Skeletal muscle satellite cell (primary cell): Measurements from ENCODE around the gene CARD19.

Experiments used
- H3K27me3 ChIP-seq: 2 replicates; pipeline ENCODE4 v1.7.0; 2013; ENCODE audit warnings: low read length; ENCODE audit not compliant: control insufficient read depth, insufficient read depth
- H3K36me3 ChIP-seq: 2 replicates; pipeline ENCODE4 v1.7.0; 2013; ENCODE audit warnings: mild to moderate bottlenecking, control low read depth, low read length; ENCODE audit not compliant: insufficient read depth
- H3K4me1 ChIP-seq: 2 replicates; pipeline ENCODE4 v1.7.0; 2013; ENCODE audit warnings: low read length; ENCODE audit not compliant: control insufficient read depth, insufficient read depth
- H3K4me2 ChIP-seq: 2 replicates; pipeline ENCODE4 v1.7.0; 2013; ENCODE audit warnings: mild to moderate bottlenecking, low read length
- H3K4me3 ChIP-seq: 2 replicates; pipeline ENCODE4 v1.7.0; 2013; ENCODE audit warnings: low read length
- H3K9ac ChIP-seq: 2 replicates; pipeline ENCODE4 v1.7.0; 2013; ENCODE audit warnings: mild to moderate bottlenecking, low read depth, low read length, moderate library complexity
- H3K9me3 ChIP-seq: replicated peaks from 2 replicates; pipeline ENCODE4 v1.7.0; 2013; ENCODE audit warnings: mild to moderate bottlenecking, control low read depth, low read length

Gene CARD19

DNA sequence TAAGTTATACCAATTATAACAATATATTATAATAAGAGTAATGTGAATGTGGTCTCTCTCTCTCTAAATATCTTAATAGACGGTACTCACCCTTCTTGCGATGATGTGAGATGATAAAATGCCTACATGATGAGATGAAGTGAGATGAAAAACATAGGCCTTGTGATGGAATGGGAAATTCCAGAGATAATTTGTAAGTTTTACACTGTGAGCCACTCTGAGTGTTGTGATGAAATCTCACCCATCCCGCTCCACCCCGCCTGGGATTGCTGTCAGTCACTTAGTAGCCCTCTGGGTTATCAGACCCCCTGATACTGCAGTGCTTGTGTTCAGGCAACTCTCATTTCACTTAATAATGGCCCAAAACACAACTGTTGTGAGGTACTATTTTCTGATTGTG lies 27.1 kb upstream of the CARD19 start:
- H3K4me2 ChIP-seq, result no peak overlapping the region
- H3K36me3 ChIP-seq, result no peaks in the 10 kb centered on the region
- peaks cover 28% of the 10 kb centered on the region for H3K27me3 ChIP-seq
- H3K9ac ChIP-seq, result no peak overlapping the region
- no peaks in the 10 kb centered on the region for H3K4me1 ChIP-seq
- no peak overlapping the region for H3K4me3 ChIP-seq
- H3K9me3 ChIP-seq, result no peaks in the 10 kb centered on the region

DNA sequence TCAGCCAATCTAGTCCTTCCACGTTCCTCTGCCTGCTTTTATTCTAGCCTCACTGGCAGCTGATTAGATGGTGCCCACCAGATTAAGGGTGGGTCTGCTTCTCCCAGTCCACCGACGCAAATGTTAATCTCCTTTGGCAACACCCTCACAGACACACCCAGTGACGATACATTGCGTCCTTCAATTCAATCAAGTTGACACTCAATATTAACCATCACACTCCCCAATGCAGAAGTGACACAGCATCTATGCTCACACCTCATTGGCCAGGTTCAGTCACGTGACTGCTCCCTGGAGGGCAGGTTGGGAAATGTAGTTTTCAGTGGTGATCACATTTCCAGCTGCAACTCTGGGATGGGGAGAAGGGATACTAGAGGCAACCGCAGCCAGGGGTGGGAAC lies 24.6 kb upstream of the CARD19 start:
- Histone ChIP-seq H3K36me3 (no peaks in the 10 kb centered on the region), H3K4me3 (no peak overlapping the region), H3K9me3 (no peaks in the 10 kb centered on the region), H3K4me1 (no peaks in the 10 kb centered on the region), H3K27me3 (peaks cover 25% of the 10 kb centered on the region), H3K4me2 (no peak overlapping the region), H3K9ac (no peak overlapping the region)

DNA sequence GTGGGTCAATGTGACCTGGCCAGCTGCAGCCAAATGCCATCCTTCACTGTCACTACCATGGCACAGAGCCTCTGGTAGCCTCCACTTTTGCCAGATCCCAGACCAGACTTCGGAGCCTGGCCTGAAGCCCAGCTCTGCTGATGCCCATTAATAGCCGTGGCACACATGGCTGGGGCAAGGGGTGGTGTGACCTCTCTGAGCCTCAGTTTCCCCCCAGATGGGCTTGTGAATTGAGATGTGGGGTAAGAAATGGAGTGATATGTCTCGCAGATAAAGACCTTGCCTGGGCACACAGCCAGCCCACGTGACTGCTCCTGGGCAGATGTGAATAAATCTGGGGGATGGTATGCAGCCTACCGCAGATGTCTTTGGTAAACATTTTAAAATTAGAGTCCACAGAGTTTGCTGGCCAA lies 23.6 kb upstream of the CARD19 start:
- peaks cover 20% of the 10 kb centered on the region for H3K27me3 ChIP-seq
- H3K9me3 ChIP-seq, result no peaks in the 10 kb centered on the region
- H3K4me2 ChIP-seq, result no peak overlapping the region
- no peaks in the 10 kb centered on the region for H3K36me3 ChIP-seq
- H3K4me3 ChIP-seq, result no peak overlapping the region
- H3K4me1 ChIP-seq, result no peaks in the 10 kb centered on the region
- no peak overlapping the region for H3K9ac ChIP-seq

DNA sequence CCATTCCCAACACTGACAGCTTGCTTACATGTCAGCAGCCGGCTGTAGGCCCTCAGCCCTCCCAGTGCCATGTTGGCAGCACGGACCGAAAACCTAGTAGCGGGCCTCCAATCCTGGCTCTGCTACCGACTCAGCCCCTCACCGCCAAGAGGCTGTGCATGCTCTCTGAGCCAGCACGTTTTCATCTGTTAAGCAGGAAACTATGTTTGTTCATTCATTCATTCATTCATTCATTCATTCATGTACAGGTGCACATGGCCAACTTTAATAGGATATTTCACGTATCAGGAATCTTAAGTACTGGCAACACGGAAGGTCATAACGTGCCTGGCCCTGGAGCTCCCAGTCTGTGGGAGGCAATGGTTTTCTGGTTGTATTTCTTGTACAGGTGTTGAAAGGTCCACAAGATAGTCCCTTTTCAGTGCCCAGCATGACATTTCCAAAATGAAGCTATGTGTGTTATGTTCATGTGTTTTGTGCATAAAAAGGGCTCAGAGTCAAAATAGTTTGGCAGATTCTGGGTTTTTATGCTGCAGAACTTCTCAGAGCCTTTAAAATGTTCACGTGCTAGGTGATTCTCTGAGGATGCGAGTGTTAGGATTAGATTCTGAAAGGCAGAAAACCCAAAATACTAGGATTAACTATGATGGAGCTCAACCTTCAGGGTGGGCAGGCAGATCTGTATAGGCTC lies 19.8 kb upstream of the CARD19 start:
- no peaks in the 10 kb centered on the region for H3K4me1 ChIP-seq
- no peaks in the 10 kb centered on the region for H3K9me3 ChIP-seq
- H3K27me3 ChIP-seq, result peaks cover 8% of the 10 kb centered on the region
- no peak overlapping the region for H3K4me2 ChIP-seq
- H3K36me3 ChIP-seq, result no peaks in the 10 kb centered on the region
- no peak overlapping the region for H3K9ac ChIP-seq
- no peak overlapping the region for H3K4me3 ChIP-seq

DNA sequence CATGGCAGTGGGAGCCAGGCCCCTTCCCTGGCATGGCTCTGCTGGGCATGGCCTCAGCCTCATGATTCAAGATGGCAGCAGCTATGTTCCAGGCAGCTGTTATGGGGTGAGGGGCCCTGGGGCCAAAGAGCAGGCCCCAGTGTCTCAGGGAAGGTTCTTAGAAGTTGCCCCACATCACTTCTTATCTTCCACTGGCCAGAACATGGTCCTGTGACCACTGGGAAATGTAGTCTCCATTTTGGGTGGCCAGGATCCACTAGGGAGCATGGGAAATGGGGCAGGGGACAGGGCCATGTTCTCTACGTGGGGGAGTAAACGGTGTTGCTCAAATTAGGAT lies 19.3 kb upstream of the CARD19 start:
- H3K36me3 ChIP-seq, result no peaks in the 10 kb centered on the region
- no peaks in the 10 kb centered on the region for H3K4me1 ChIP-seq
- H3K4me3 ChIP-seq, result no peak overlapping the region
- peaks cover 6% of the 10 kb centered on the region for H3K27me3 ChIP-seq
- no peaks in the 10 kb centered on the region for H3K9me3 ChIP-seq
- H3K4me2 ChIP-seq, result no peak overlapping the region
- no peak overlapping the region for H3K9ac ChIP-seq

DNA sequence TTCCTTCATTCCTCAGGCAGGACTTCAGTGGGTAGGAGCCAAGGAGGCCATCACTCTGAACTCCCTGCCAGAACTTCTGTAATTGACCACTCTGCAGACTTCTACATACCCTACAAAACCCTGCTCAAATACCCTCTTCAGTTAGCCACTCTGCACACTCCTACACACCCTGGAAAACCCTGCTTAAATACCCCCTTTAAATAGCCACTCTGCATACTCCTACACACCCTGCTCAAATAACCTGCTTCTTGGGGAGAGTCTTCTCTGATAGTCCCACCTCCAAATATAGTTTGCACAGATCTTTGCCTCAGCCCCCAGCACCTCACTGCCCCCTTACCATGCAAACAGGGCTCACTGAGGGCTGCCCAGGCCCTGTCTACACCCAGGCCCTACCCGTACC lies 18.6 kb upstream of the CARD19 start:
- no peaks in the 10 kb centered on the region for H3K4me1 ChIP-seq
- H3K9me3 ChIP-seq, result no peaks in the 10 kb centered on the region
- peaks cover 4% of the 10 kb centered on the region for H3K27me3 ChIP-seq
- H3K36me3 ChIP-seq, result no peaks in the 10 kb centered on the region
- no peak overlapping the region for H3K4me3 ChIP-seq
- no peak overlapping the region for H3K4me2 ChIP-seq
- no peak overlapping the region for H3K9ac ChIP-seq

DNA sequence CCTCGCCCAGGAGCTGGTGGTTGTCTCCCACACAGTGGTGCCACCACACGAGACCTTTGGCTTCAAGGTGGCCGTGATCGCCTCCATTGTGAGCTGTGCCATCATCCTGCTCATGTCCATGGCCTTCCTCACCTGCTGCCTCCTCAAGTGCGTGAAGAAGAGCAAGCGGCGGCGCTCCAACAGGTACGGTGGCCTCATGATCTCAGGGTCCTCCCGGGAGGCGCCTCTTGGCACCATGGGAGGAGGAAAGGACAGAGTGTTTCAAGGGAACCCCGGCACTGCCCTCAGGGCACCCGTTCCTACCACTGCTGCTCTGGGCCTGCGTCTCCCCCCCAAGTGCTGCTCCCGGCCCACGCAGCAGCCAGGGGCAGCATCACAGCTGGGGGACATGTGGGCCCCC lies 18.2 kb upstream of the CARD19 start:
- no peak overlapping the region for H3K9ac ChIP-seq
- no peaks in the 10 kb centered on the region for H3K9me3 ChIP-seq
- no peak overlapping the region for H3K4me3 ChIP-seq
- no peak overlapping the region for H3K4me2 ChIP-seq
- H3K27me3 ChIP-seq, result peaks cover 4% of the 10 kb centered on the region
- H3K4me1 ChIP-seq, result no peaks in the 10 kb centered on the region
- H3K36me3 ChIP-seq, result no peaks in the 10 kb centered on the region

DNA sequence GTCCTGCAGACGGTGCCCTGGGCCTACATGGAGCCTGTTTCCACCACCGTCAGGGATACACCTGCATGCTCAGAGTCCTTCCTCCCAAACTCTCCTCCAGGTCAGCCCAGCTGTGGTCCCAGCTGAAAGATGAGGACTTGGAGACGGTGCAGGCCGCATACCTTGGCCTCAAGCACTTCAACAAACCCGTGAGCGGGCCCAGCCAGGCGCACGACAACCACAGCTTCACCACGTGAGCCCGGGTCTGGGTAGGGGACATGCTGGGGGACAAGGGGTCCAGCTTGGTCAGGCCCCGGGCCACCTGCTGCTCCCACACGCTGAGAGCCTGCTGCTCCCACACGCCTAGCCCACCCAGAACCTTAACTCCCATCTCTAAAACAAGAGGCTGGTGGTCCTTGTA lies 16.6 kb upstream of the CARD19 start:
- Histone ChIP-seq H3K4me2 (no peak overlapping the region), H3K27me3 (peaks cover 4% of the 10 kb centered on the region), H3K9ac (no peak overlapping the region), H3K36me3 (no peaks in the 10 kb centered on the region), H3K9me3 (no peaks in the 10 kb centered on the region), H3K4me3 (no peak overlapping the region), H3K4me1 (no peaks in the 10 kb centered on the region)

DNA sequence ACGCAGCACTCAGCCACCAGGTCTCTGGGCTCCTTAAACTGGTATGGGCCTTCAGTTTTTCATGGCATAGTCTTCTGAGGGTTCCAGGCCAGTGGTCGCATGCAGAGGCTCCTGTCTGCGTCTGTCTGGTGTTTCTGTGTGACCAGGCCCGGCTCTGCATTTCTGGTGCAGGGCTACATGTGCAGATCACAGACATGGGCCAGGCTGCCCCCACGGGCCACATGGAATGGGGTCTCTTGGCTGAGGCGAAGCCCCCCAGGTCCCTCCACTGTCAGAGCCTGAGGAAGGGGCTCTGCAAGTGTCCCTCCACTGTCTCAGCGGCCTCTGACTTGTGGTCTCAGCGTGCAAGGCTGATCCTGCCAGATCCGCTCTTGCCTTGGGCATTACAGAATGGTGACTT lies 15.6 kb upstream of the CARD19 start:
- Histone ChIP-seq H3K9me3 (no peaks in the 10 kb centered on the region), H3K9ac (no peak overlapping the region), H3K4me2 (no peak overlapping the region), H3K36me3 (no peaks in the 10 kb centered on the region), H3K4me3 (no peak overlapping the region), H3K4me1 (no peaks in the 10 kb centered on the region), H3K27me3 (peaks cover 4% of the 10 kb centered on the region)

DNA sequence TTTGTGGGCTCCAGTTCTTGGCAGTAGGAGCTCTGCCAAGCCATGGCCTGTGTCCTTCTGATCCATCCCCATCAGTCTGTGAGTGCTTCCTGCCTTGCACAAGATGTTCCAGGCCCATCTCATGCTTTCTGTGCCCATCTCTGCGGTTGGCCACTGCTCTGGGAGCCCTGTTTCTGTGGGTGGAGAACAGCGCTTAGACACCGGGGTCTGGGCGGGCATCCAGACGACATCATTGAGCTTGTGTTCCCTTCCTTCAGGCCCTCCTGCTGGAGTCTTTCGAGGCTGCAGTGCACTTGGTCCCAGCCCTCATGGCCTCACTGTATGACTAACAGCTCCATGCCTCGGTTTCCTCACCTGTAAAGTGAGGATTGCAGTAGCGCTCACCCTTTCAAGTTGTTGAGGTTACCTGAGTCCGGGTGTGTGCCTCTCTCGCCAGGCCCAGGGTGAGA lies 14.9 kb upstream of the CARD19 start:
- Histone ChIP-seq H3K4me3 (no peak overlapping the region), H3K27me3 (peaks cover 4% of the 10 kb centered on the region), H3K9ac (no peak overlapping the region), H3K36me3 (no peaks in the 10 kb centered on the region), H3K9me3 (no peaks in the 10 kb centered on the region), H3K4me2 (no peak overlapping the region), H3K4me1 (no peaks in the 10 kb centered on the region)

DNA sequence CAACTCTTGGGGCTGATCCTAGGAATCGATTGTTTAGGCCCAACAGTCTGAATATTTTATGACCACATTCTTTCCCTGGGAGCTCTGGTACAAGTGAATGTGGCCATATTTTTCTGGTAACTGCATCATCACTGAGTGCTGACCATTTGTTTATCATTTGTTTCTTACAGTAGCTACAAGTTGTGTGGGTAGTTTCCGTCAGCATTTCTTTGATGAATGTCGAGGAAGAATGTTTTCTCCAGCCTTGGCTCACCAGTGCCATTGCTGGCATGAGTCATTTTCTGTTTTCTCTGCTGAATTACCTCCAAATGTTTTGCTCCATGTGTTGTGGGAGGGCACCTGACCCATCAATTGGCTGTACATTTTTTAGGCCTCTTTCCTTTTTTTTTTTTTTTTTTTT lies 14.1 kb upstream of the CARD19 start:
- no peak overlapping the region for H3K4me3 ChIP-seq
- H3K36me3 ChIP-seq, result no peaks in the 10 kb centered on the region
- H3K4me2 ChIP-seq, result no peak overlapping the region
- peaks cover 4% of the 10 kb centered on the region for H3K27me3 ChIP-seq
- H3K4me1 ChIP-seq, result no peaks in the 10 kb centered on the region
- no peaks in the 10 kb centered on the region for H3K9me3 ChIP-seq
- no peak overlapping the region for H3K9ac ChIP-seq

DNA sequence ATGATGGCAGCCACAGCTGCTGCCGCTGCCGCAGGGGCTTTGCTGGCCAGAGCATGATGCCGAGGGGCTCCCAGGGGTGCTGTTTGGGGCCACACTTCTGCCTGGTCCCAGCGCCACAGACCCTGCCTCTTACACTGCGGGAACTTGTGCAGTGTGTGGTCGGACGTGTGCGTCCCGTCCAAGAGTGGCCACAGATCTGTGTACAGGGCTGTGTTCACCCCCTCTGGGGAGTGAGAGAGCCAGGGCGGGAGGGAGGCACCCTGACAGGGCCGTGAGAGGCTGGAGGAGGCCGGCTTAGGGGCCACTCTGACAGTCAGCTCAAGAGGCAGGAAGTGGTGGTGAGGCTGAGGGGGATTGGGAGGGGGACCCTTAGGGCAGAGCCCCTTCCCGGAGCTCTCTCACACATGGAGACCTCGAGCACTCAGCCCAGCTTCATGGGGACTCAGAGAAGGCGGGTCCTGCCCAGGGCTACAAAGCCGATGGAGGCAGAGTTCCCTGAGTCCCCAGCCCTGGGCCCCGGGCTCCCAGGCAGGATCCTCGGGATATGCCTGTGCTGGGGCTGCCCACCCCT lies 13.1 kb upstream of the CARD19 start:
- H3K36me3 ChIP-seq, result no peaks in the 10 kb centered on the region
- H3K9me3 ChIP-seq, result no peaks in the 10 kb centered on the region
- peaks cover 4% of the 10 kb centered on the region for H3K27me3 ChIP-seq
- H3K4me3 ChIP-seq, result no peak overlapping the region
- H3K9ac ChIP-seq, result no peak overlapping the region
- H3K4me2 ChIP-seq, result no peak overlapping the region
- no peaks in the 10 kb centered on the region for H3K4me1 ChIP-seq
